OCI-LY3 (cell line): ENCODE data around the gene HDAC4.

Source experiments
- H2AFZ ChIP-seq: fragments of 200-600, 300-600 bp; shearing (Covaris generic); 2 replicates; pipeline ENCODE4 v1.6.0; 2014; ENCODE audit warnings: antibody characterized with exemption, low read depth, low read length
- H3K27ac ChIP-seq: fragments of 200-600, 300-600 bp; sonication (generic); 2 replicates; pipeline ENCODE4 v1.5.1; 2014; ENCODE audit warnings: mild to moderate bottlenecking, low read length, moderate library complexity, mixed read lengths
- H3K27me3 ChIP-seq: fragments of 200-600, 300-600 bp; sonication (generic); 2 replicates; pipeline ENCODE4 v1.6.1; 2014; ENCODE audit warnings: low read depth, low read length, mixed read lengths
- H3K36me3 ChIP-seq: fragments of 200-600, 300-600 bp; sonication (generic); replicated peaks from 2 replicates; pipeline ENCODE3; 2014; ENCODE audit warnings: low read depth, low read length, mixed read lengths
- H3K4me1 ChIP-seq: fragments of 300-600, 200-600 bp; sonication (generic); 2 replicates; pipeline ENCODE4 v1.6.1; 2014; ENCODE audit warnings: low read length, mixed read lengths
- H3K4me2 ChIP-seq: fragments of 200-600, 300-600 bp; sonication (generic); 2 replicates; pipeline ENCODE4 v1.6.1; 2014; ENCODE audit warnings: low read length, mixed read lengths
- H3K4me3 ChIP-seq: fragments of 300-600, 200-600 bp; sonication (generic); 2 replicates; pipeline ENCODE4 v1.5.1; 2014; ENCODE audit warnings: antibody characterized with exemption, mild to moderate bottlenecking, low read length, moderate library complexity
- H3K79me2 ChIP-seq: fragments of 300-600, 200-600 bp; shearing (Covaris generic); 2 replicates; pipeline ENCODE4 v1.6.1; 2014; ENCODE audit warnings: mild to moderate bottlenecking, low read length, mixed read lengths
- H3K9ac ChIP-seq: fragments of 300-600, 200-600 bp; shearing (Covaris generic); 2 replicates; pipeline ENCODE4 v1.6.0; 2014; ENCODE audit warnings: mild to moderate bottlenecking, low read length, moderate library complexity
- H3K9me3 ChIP-seq: fragments of 200-600, 300-600 bp; shearing (Covaris generic); 2 replicates; pipeline ENCODE4 v1.6.1; 2014; ENCODE audit warnings: low read length, mixed read lengths; ENCODE audit not compliant: insufficient read depth
- H4K20me1 ChIP-seq: fragments of 200-600, 300-600 bp; sonication (generic); 2 replicates; pipeline ENCODE4 v1.6.1; 2016; ENCODE audit warnings: low read length, mixed read lengths; ENCODE audit not compliant: insufficient read depth
- CTCF ChIP-seq: fragments of 200-600, 300-600 bp; sonication (generic); IDR thresholded peaks from 2 replicates; pipeline ENCODE4 v1.5.1; 2014; ENCODE audit warnings: antibody characterized with exemption, low read length, low read depth
- EZH2phosphoT487 ChIP-seq: fragments of 200-600 bp; shearing (Covaris generic); IDR thresholded peaks from 2 replicates; pipeline ENCODE4 v1.6.1; 2018; ENCODE audit warnings: antibody characterized with exemption, mixed run types, low read depth

Gene HDAC4

GRCh38 chr2:239423551-239423950 lies 22.7 kb upstream of the HDAC4 start:
- no peak for TF ChIP-seq EZH2phosphoT487
- TF ChIP-seq CTCF, result no peak
- no peak overlapping the region for H3K9ac ChIP-seq
- H3K79me2 ChIP-seq, result no peaks in the 10 kb centered on the region
- no peaks in the 10 kb centered on the region for H4K20me1 ChIP-seq
- H3K36me3 ChIP-seq, result no peaks in the 10 kb centered on the region
- H3K4me1 ChIP-seq, result no peaks in the 10 kb centered on the region
- no peaks in the 10 kb centered on the region for H3K9me3 ChIP-seq
- H3K4me3 ChIP-seq, result no peak overlapping the region
- H3K27ac ChIP-seq, result no peak overlapping the region
- H3K4me2 ChIP-seq, result no peak overlapping the region
- H2AFZ ChIP-seq, result no peak overlapping the region
- H3K27me3 ChIP-seq, result no peaks in the 10 kb centered on the region; the same call in none of the 2 replicates

- no peaks in the 10 kb centered on the region; the same call in 1 of the 2 replicates for H3K27me3 ChIP-seq
- H3K4me3 ChIP-seq, result no peak overlapping the region
- no peaks in the 10 kb centered on the region for H3K79me2 ChIP-seq
- H4K20me1 ChIP-seq, result no peaks in the 10 kb centered on the region
- no peak overlapping the region for H3K9ac ChIP-seq
- H3K36me3 ChIP-seq, result no peaks in the 10 kb centered on the region
- no peaks in the 10 kb centered on the region for H3K9me3 ChIP-seq
- H3K27ac ChIP-seq, result no peak overlapping the region
- TF ChIP-seq EZH2phosphoT487, result no peak
- TF ChIP-seq CTCF, result no peak
- no peaks in the 10 kb centered on the region for H3K4me1 ChIP-seq
- no peak overlapping the region for H2AFZ ChIP-seq
- no peak overlapping the region for H3K4me2 ChIP-seq
Measured at GRCh38 chr2:239421851-239422250, 21.0 kb upstream of the HDAC4 start.

- Histone ChIP-seq H2AFZ (no peak overlapping the region), H3K9me3 (no peaks in the 10 kb centered on the region), H3K4me3 (no peak overlapping the region), H3K79me2 (no peaks in the 10 kb centered on the region), H4K20me1 (no peaks in the 10 kb centered on the region), H3K9ac (no peak overlapping the region), H3K27ac (no peak overlapping the region), H3K4me1 (no peaks in the 10 kb centered on the region), H3K4me2 (no peak overlapping the region), H3K27me3 (no peaks in the 10 kb centered on the region; the same call in 1 of the 2 replicates), H3K36me3 (no peaks in the 10 kb centered on the region)
- TF ChIP-seq CTCF (no peak), EZH2phosphoT487 (no peak)
Measured at GRCh38 chr2:239420082-239420481, 19.3 kb upstream of the HDAC4 start.

GRCh38 chr2:239418918-239419317 lies 18.1 kb upstream of the HDAC4 start:
- no peak for TF ChIP-seq EZH2phosphoT487
- no peak for TF ChIP-seq CTCF

More at GRCh38 chr2:239418918-239419317, 18.1 kb upstream of the HDAC4 start:
- H3K9ac ChIP-seq, result no peak overlapping the region
- H3K27me3 ChIP-seq, result no peaks in the 10 kb centered on the region; the same call in 1 of the 2 replicates
- no peaks in the 10 kb centered on the region for H3K4me1 ChIP-seq
- no peak overlapping the region for H3K4me2 ChIP-seq
- H2AFZ ChIP-seq, result no peak overlapping the region
- H3K9me3 ChIP-seq, result no peaks in the 10 kb centered on the region
- no peaks in the 10 kb centered on the region for H4K20me1 ChIP-seq
- no peaks in the 10 kb centered on the region for H3K79me2 ChIP-seq
- no peak overlapping the region for H3K27ac ChIP-seq
- H3K36me3 ChIP-seq, result no peaks in the 10 kb centered on the region
- no peak overlapping the region for H3K4me3 ChIP-seq
